NB4 (cell line): ENCODE data around the gene ASPDH.

Source experiments
- DNase-seq: peaks from one replicate; pipeline ENCODE4 v3.0.0; 2010; ENCODE audit warnings: low read depth
- H3K4me3 ChIP-seq: one replicate; pipeline ENCODE4 v1.5.1; 2011; ENCODE audit warnings: mild to moderate bottlenecking, low read depth, low read length, moderate library complexity
- CTCF ChIP-seq: IDR thresholded peaks from one replicate; pipeline ENCODE4 v1.5.1; 2012; ENCODE audit warnings: low read depth, low read length
- MAX ChIP-seq: IDR thresholded peaks from 2 replicates; pipeline ENCODE4 v1.6.1; 2011; ENCODE audit warnings: low read depth, low read length
- MYC ChIP-seq: IDR thresholded peaks from 2 replicates; pipeline ENCODE4 v1.6.1; 2011; ENCODE audit warnings: low read depth, low read length
- POLR2A ChIP-seq: IDR thresholded peaks from 2 replicates; pipeline ENCODE4 v1.6.1; 2011; ENCODE audit warnings: mild to moderate bottlenecking; ENCODE audit not compliant: insufficient read length; ENCODE audit errors: extremely low read depth

ASPDH gene

DNA sequence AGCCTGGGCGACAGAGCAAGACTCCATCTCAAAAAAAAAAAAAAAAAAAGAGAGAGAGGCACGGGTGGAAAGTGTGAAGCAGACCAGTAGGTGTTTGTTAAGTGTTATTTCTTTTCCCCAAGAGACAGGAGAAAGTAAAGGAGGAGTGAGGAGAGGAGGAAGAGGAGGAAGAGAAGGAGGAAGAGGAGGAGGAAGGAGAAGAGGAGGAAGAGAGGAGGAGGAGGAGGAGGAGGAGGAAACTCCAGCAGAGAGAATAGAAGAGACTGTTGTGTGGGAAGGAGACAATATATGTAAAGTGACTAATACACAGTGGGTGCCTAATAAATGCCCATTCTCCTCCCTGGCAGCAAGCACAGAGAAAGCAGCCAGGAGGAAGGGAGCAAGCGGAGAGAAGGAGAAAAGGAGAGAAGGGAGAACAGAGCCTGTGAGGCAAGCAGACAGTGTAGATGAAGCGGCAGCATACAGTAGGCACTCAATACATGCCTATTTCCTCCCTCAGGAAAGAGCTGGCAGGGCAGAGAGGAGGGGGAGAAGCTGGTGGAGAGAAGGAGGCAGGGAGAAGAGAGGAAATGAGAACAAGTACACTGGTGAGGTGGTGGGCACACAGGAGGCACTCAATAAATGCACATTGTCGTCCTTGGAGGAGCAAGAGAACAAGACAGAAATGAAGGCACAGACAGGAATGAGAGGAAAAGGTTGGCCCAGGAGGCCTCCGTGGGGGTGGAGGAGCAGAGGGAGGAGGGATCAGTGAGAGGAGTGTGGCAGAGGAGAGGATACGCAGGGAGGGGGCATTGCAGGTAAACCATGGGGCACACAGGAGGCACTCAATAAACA lies 19.3 kb downstream of the ASPDH start:
- TF ChIP-seq MAX (no peak), MYC (no peak), CTCF (no peak), POLR2A (no peak)
- H3K4me3 ChIP-seq, result no peak overlapping the region
- no peak for DNase-seq

- TF ChIP-seq CTCF (no peak), MYC (no peak), MAX (no peak), POLR2A (no peak)
- DNase-seq, result no peak
- no peak overlapping the region for H3K4me3 ChIP-seq
These were observed 20.5 kb downstream of the ASPDH start for GRCh38 chr19:50493171-50493570.

- no peak overlapping the region for H3K4me3 ChIP-seq
- DNase-seq, result peak; percentile 46
- no peak for TF ChIP-seq MYC
- no peak for TF ChIP-seq POLR2A
- TF ChIP-seq CTCF, result no peak
- TF ChIP-seq MAX, result no peak
These were observed 21.2 kb downstream of the ASPDH start for GRCh38 chr19:50492303-50493052.

DNA sequence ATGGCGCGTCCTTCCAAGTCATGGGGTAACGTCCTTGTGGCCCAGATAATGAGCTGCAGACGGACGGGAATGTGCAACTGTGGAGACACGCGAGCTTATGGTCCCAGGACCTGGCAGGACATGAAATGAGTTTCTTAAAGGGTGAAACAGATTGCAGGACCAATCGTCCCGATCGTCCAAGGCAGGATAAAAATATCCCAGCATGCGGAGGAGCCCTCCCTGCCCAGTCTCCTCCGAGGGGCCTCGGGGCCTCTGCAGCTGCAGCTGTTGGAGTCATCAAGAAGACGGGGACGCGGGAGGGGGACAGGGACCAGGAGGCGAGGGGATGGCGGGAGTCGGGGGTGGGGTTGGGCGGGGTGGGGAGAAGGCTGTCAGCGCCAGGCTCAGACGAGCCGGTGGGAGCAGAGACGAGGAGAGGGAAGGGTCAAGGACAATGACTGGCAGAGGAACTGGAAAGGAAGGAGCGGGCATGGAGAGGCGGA lies 22.7 kb downstream of the ASPDH start:
- DNase-seq, result no peak
- TF ChIP-seq MYC (no peak), POLR2A (no peak), MAX (no peak), CTCF (no peak)
- no peak overlapping the region for H3K4me3 ChIP-seq

DNA sequence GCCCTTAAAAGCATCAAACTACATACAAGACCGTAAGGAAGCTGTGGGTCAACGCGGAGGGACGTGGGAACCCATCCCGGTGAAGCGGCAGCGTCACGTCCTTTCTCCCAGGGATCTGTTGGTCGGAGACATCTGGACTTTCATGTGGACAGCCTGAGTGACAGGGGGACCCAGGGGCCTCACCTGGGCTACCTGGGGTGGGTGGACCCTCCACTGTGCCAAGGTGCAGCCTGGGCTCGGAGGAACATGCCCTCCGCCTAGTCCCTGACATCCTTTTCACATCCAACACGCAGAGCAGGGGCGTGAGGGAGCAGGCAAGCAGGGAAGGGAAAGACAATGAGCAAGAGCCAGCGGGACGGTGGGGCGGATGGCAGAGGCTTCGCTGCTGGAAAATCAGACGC lies 23.3 kb downstream of the ASPDH start:
- no peak overlapping the region for H3K4me3 ChIP-seq
- TF ChIP-seq MYC (no peak), POLR2A (no peak), CTCF (no peak), MAX (no peak)
- DNase-seq, result no peak
